Left ventricle myocardium superior (tissue), 1 donor: ENCODE data around the gene MEF2D. TPM values are rescaled to one million over a fixed set of nuclear protein-coding genes. Genes with fewer than 3 reads are reported as not detected.

Experiments used
- ATAC-seq: fragments of 200-7000 bp; cut with Tn5 transposase; one replicate; pipeline ENCODE4 v1.9.1; 2020; ENCODE audit warnings: mild to moderate bottlenecking, moderate library complexity
- DNase-seq: peaks from one replicate; pipeline ENCODE4 v3.0.0-alpha.2; 2020
- intact Hi-C: fragments of 100-400 bp; cut with micrococcal nuclease; formaldehyde crosslinking; loops from one replicate; pipeline ENCODE4 v1.11.0; 2022
- total RNA-seq: library from RNA; stranded (reverse); fragmentation: NEBNext Ultra II Directional; extraction: Animal tissue kit (Norgen Biotek cat#: 25700); gene quantifications from one replicate; pipeline ENCODE4 v1.2.1, GENCODE V29; 2021
- donor health status: DM: no; HTN: yes; CAD: no; lungs with severe emphysema.

MEF2D gene
- total RNA-seq, 1 donor from 2014 or later = 116 TPM

- intact Hi-C loops = no loop called here
- DNase-seq (no peak), ATAC-seq (no peak)
Observed at GRCh38 chr1:156525856-156526489, 25.4 kb upstream of the MEF2D start.

- peak; percentile 12 for ATAC-seq
- intact Hi-C loops = no loop called here
- DNase-seq = no peak
Observed at GRCh38 chr1:156525071-156525501, 24.5 kb upstream of the MEF2D start.

GRCh38 chr1:156524481-156524869 lies 23.9 kb upstream of the MEF2D start:
- intact Hi-C loops = no loop called here
- ATAC-seq = peak; percentile 91

GRCh38 chr1:156523801-156524480 lies 23.4 kb upstream of the MEF2D start:
- ATAC-seq (no peak), DNase-seq (no peak)
- intact Hi-C loops = no loop called here

More at GRCh38 chr1:156524481-156524869, 23.9 kb upstream of the MEF2D start:
- DNase-seq = no peak

GRCh38 chr1:156522443-156522970 lies 21.9 kb upstream of the MEF2D start:
- DNase-seq (no peak), ATAC-seq (no peak)
- intact Hi-C loops = no loop called here

GRCh38 chr1:156517748-156518147 lies 17.2 kb upstream of the MEF2D start:
- DNase-seq = no peak
- intact Hi-C loops = no loop called here
- ATAC-seq = no peak

GRCh38 chr1:156516821-156517220 lies 16.2 kb upstream of the MEF2D start:
- ATAC-seq (no peak), DNase-seq (no peak)
- intact Hi-C loops = no loop called here

- DNase-seq (no peak), ATAC-seq (no peak)
- intact Hi-C loops = no loop called here
Observed at GRCh38 chr1:156515956-156516355, 15.4 kb upstream of the MEF2D start.

- DNase-seq (no peak), ATAC-seq (no peak)
- intact Hi-C loops = no loop called here
Observed at GRCh38 chr1:156513185-156513584, 12.6 kb upstream of the MEF2D start.

- intact Hi-C loops = no loop called here
- ATAC-seq (no peak), DNase-seq (no peak)
Observed at GRCh38 chr1:156511644-156512043, 11.1 kb upstream of the MEF2D start.

- DNase-seq (peak; percentile 87), ATAC-seq (peak; percentile 73)
- intact Hi-C loops = no loop called here
Observed at GRCh38 chr1:156510709-156511108, 10.1 kb upstream of the MEF2D start.

- DNase-seq (no peak), ATAC-seq (no peak)
- intact Hi-C loops = no loop called here
Observed at GRCh38 chr1:156509424-156510034, 9.0 kb upstream of the MEF2D start.

GRCh38 chr1:156508955-156509234 lies 8.3 kb upstream of the MEF2D start:
- DNase-seq (no peak), ATAC-seq (peak; percentile 5)
- intact Hi-C loops = no loop called here

GRCh38 chr1:156508205-156508954 lies 7.8 kb upstream of the MEF2D start:
- ATAC-seq (peak; percentile 59), DNase-seq (peak; percentile 88)
- intact Hi-C loops = no loop called here

- no peak for ATAC-seq
- intact Hi-C loops = no loop called here
- DNase-seq = no peak
Observed at GRCh38 chr1:156506450-156506849, 5.9 kb upstream of the MEF2D start.

- intact Hi-C loops = no loop called here
- ATAC-seq = no peak
- DNase-seq = no peak
Observed at GRCh38 chr1:156505679-156506298, 5.2 kb upstream of the MEF2D start.

- intact Hi-C loops = no loop called here
- DNase-seq (peak; percentile 100), ATAC-seq (peak; percentile 55)
Observed at GRCh38 chr1:156504821-156505678, 4.5 kb upstream of the MEF2D start.

- intact Hi-C loops = no loop called here
- no peak for ATAC-seq
- no peak for DNase-seq
Observed at GRCh38 chr1:156504438-156504813, 3.9 kb upstream of the MEF2D start.
